Osteocyte (in vitro differentiated cells): Measurements from ENCODE around the gene ACAP1. TPM values are rescaled to one million over a fixed set of nuclear protein-coding genes. Genes with fewer than 3 reads are reported as not detected.

Experiments
- DNase-seq: peaks from one replicate; pipeline ENCODE4 v3.0.0; 2021; ENCODE audit warnings: mixed read lengths; ENCODE audit not compliant: unreplicated experiment; ENCODE audit errors: extremely low spot score
- H3K27ac Mint-ChIP-seq: one replicate; pipeline ENCODE4 v1.8.0; 2021; ENCODE audit warnings: mild to moderate bottlenecking, mixed read lengths; ENCODE audit not compliant: unreplicated experiment
- H3K27me3 Mint-ChIP-seq: one replicate; pipeline ENCODE4 v1.8.0; 2021; ENCODE audit warnings: mixed read lengths; ENCODE audit not compliant: unreplicated experiment
- H3K36me3 Mint-ChIP-seq: one replicate; pipeline ENCODE4 v1.8.0; 2021; ENCODE audit warnings: mixed read lengths; ENCODE audit not compliant: unreplicated experiment
- H3K4me1 Mint-ChIP-seq: one replicate; pipeline ENCODE4 v1.8.0; 2021; ENCODE audit warnings: mixed read lengths; ENCODE audit not compliant: unreplicated experiment
- H3K4me3 Mint-ChIP-seq: one replicate; pipeline ENCODE4 v1.8.0; 2021; ENCODE audit warnings: mild to moderate bottlenecking, moderate library complexity, mixed read lengths; ENCODE audit not compliant: unreplicated experiment
- H3K9me3 Mint-ChIP-seq: one replicate; pipeline ENCODE4 v1.8.0; 2021; ENCODE audit warnings: mixed read lengths; ENCODE audit not compliant: unreplicated experiment
- CTCF ChIP-seq: fragments of 200-600 bp; sonication (generic); IDR thresholded peaks from 2 replicates; pipeline ENCODE4 v1.5.0; 2021; ENCODE audit warnings: antibody characterized with exemption, mild to moderate bottlenecking, moderate library complexity
- total RNA-seq: library from RNA; stranded (reverse); gene quantifications from 2 replicates; pipeline ENCODE4 v1.2.1, GENCODE V29; 2021

Gene ACAP1
- total RNA-seq, 1 donor from 2014 or later = 4.2 TPM

- H3K36me3 Mint-ChIP-seq = peaks cover 42% of the 10 kb centered on the region
- no peak overlapping the region for H3K4me3 Mint-ChIP-seq
- H3K27ac Mint-ChIP-seq = peak overlapping the region; percentile 24
- no peaks in the 10 kb centered on the region for H3K27me3 Mint-ChIP-seq
- DNase-seq = no peak
- TF ChIP-seq CTCF = no peak
- peaks cover 43% of the 10 kb centered on the region for H3K4me1 Mint-ChIP-seq
- no peaks in the 10 kb centered on the region for H3K9me3 Mint-ChIP-seq
Observed at GRCh38 chr17:7312432-7313087, 23.8 kb upstream of the ACAP1 start.

- TF ChIP-seq CTCF = no peak
- no peaks in the 10 kb centered on the region for H3K9me3 Mint-ChIP-seq
- peaks cover 43% of the 10 kb centered on the region for H3K4me1 Mint-ChIP-seq
- no peak for DNase-seq
- no peaks in the 10 kb centered on the region for H3K27me3 Mint-ChIP-seq
- peak overlapping the region; percentile 78 for H3K4me3 Mint-ChIP-seq
- H3K36me3 Mint-ChIP-seq = peaks cover 46% of the 10 kb centered on the region
- H3K27ac Mint-ChIP-seq = no peak overlapping the region
Observed at GRCh38 chr17:7313088-7313889, 23.0 kb upstream of the ACAP1 start.

GRCh38 chr17:7313890-7314718 lies 22.2 kb upstream of the ACAP1 start:
- Mint-ChIP-seq H3K4me3 (peak overlapping the region; percentile 78), H3K27ac (peak overlapping the region; percentile 72), H3K4me1 (peaks cover 39% of the 10 kb centered on the region), H3K9me3 (no peaks in the 10 kb centered on the region), H3K36me3 (peaks cover 46% of the 10 kb centered on the region), H3K27me3 (no peaks in the 10 kb centered on the region)
- no peak for DNase-seq
- no peak for TF ChIP-seq CTCF

GRCh38 chr17:7314719-7315569 lies 21.4 kb upstream of the ACAP1 start, which contains the start of gene GPS2:
GPS2 (minus strand) TSS chr17:7315360; CDS start chr17:7315052, 308 bp downstream.
- peaks cover 31% of the 10 kb centered on the region for H3K4me1 Mint-ChIP-seq
- no peaks in the 10 kb centered on the region for H3K27me3 Mint-ChIP-seq
- no peaks in the 10 kb centered on the region for H3K9me3 Mint-ChIP-seq
- peaks cover 42% of the 10 kb centered on the region for H3K36me3 Mint-ChIP-seq
- peak within 1 kb of the TSS; percentile 77 for H3K27ac Mint-ChIP-seq
- no peak for TF ChIP-seq CTCF
- DNase-seq = peak; percentile 93
- peak within 1 kb of the TSS; percentile 79 for H3K4me3 Mint-ChIP-seq
